Neutrophil (primary cell): ENCODE results near the gene ZNF573.

Experiments used
- H3K27ac ChIP-seq: fragments of 200-600 bp; sonication (generic); 2 replicates; pipeline ENCODE4 v1.5.1; 2016; ENCODE audit warnings: mild to moderate bottlenecking, moderate library complexity
- H3K27me3 ChIP-seq: fragments of 200-600 bp; sonication (generic); 2 replicates; pipeline ENCODE4 v1.6.0; 2016; ENCODE audit warnings: mild to moderate bottlenecking
- H3K36me3 ChIP-seq: fragments of 200-600 bp; sonication (generic); 2 replicates; pipeline ENCODE4 v1.5.1; 2017
- H3K4me1 ChIP-seq, 2 experiments: fragments of 200-600 bp in 1 of 2; sonication (generic) in 1 of 2; 1 replicate in 1 of 2; 2 replicates in 1 of 2; pipeline versions ENCODE4 v1.5.1 to v1.6.1; 2013 to 2016; ENCODE audit warnings: low read depth in 1 of 2, low read length in 1 of 2, mild to moderate bottlenecking in 1 of 2, moderate library complexity in 1 of 2; ENCODE audit not compliant: control insufficient read depth in 1 of 2, insufficient read depth in 1 of 2
- H3K4me3 ChIP-seq, 2 experiments: fragments of 200-600 bp in 1 of 2; sonication (generic) in 1 of 2; 1 replicate in 1 of 2; 2 replicates in 1 of 2; pipeline ENCODE4 v1.5.1; 2013 to 2016; ENCODE audit warnings: low read depth in 1 of 2, low read length in 1 of 2, mild to moderate bottlenecking in 1 of 2, moderate library complexity in 1 of 2
- H3K9me3 ChIP-seq: fragments of 200-600 bp; sonication (generic); 2 replicates; pipeline ENCODE4 v1.5.1; 2016
- TF ChIP-seq, protein P1 (sequence below): fragments of 200-600 bp; sonication (generic); IDR thresholded peaks from 2 replicates; pipeline ENCODE4 v1.5.1; 2016; ENCODE audit warnings: antibody characterized with exemption

Gene ZNF573

DNA sequence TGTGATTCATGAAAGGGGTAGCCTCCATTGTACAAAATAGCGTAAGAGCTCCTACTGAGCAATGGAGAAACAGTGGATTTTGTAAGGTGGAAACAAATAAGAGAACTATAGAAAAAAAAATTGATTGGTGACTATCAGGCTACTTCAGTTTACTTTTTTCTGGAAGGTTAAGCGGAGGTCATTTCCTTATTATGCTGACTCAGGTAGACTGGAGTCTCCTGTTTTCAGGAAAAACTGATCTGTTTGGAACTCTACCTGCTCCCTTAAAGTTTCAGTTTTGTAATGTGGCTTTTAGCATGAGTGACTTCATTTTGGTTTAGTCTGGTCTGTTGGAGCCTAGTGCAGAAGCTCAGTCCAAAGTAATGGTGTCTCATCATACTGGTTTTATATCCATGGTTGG, 63.2 kb downstream of the ZNF573 start:
- H3K4me1 ChIP-seq, result peaks cover 6 to 7% of the 10 kb centered on the region in 2 experiments
- H3K27ac ChIP-seq, result no peak overlapping the region
- no peaks in the 10 kb centered on the region for H3K27me3 ChIP-seq
- H3K36me3 ChIP-seq, result no peaks in the 10 kb centered on the region
- H3K4me3 ChIP-seq, result no peak overlapping the region
- H3K9me3 ChIP-seq, result peaks cover 3% of the 10 kb centered on the region
- TF ChIP-seq, protein P1, sequence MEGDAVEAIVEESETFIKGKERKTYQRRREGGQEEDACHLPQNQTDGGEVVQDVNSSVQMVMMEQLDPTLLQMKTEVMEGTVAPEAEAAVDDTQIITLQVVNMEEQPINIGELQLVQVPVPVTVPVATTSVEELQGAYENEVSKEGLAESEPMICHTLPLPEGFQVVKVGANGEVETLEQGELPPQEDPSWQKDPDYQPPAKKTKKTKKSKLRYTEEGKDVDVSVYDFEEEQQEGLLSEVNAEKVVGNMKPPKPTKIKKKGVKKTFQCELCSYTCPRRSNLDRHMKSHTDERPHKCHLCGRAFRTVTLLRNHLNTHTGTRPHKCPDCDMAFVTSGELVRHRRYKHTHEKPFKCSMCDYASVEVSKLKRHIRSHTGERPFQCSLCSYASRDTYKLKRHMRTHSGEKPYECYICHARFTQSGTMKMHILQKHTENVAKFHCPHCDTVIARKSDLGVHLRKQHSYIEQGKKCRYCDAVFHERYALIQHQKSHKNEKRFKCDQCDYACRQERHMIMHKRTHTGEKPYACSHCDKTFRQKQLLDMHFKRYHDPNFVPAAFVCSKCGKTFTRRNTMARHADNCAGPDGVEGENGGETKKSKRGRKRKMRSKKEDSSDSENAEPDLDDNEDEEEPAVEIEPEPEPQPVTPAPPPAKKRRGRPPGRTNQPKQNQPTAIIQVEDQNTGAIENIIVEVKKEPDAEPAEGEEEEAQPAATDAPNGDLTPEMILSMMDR, result no peak

DNA sequence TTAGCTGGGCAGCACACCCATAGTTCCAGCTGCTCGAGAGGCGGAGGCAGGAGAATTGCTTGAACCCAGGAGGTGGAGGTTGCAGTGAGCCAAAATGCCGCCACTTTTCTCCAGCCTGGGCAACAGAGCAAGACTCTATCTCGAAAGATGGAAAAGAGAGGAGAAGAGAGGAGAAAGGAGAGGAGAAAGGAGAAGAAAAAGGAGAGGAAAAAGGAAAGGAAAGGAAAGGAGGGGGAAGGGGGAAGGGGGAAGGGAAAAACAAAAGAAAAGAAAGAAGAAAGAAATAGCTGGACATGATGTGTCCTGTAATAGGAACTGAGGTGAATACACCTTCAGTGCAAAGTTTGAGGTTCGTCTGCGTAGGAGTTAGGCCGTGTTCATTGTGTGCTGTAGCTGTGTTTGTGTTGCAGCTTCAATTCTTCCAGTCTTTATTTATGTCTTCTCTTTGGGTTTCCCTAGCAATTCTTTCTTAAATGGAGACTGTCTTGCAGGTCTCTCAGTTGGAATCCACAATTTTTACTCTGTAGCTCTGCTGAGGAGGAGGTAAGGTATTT, 73.3 kb downstream of the ZNF573 start:
- H3K27ac ChIP-seq, result no peak overlapping the region
- no peaks in the 10 kb centered on the region for H3K4me1 ChIP-seq
- H3K36me3 ChIP-seq, result no peaks in the 10 kb centered on the region
- no peak overlapping the region for H3K4me3 ChIP-seq
- H3K9me3 ChIP-seq, result peaks cover 4% of the 10 kb centered on the region
- H3K27me3 ChIP-seq, result no peaks in the 10 kb centered on the region
- TF ChIP-seq, protein P1, result no peak

DNA sequence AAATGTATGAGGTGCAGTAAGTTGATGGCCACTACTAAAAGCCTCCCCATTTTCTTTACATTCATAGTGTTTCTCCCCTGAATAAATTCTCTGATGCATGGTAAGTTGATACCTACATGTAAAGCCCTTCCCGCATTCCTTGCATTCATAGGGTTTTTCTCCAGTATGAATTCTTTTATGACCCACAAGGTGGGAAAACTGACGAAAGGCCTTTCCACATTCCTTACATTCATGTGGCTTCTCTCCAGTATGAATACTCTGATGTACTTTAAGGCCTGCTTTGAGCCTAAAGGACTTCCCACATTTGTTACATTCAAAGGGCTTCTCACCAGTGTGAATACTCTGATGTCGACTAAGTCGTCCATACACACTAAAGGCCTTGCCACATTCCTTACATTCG, 80.3 kb downstream of the ZNF573 start:
- Histone ChIP-seq H3K9me3 (peaks cover 13% of the 10 kb centered on the region), H3K27ac (no peak overlapping the region), H3K4me3 (no peak overlapping the region), H3K4me1 (no peaks in the 10 kb centered on the region), H3K36me3 (no peaks in the 10 kb centered on the region), H3K27me3 (no peaks in the 10 kb centered on the region)
- TF ChIP-seq, protein P1, result no peak

- H3K27ac ChIP-seq, result no peak overlapping the region
- H3K9me3 ChIP-seq, result peaks cover 13% of the 10 kb centered on the region
- H3K4me1 ChIP-seq, result no peaks in the 10 kb centered on the region
- no peaks in the 10 kb centered on the region for H3K27me3 ChIP-seq
- TF ChIP-seq, protein P1, result no peak
- no peak overlapping the region for H3K4me3 ChIP-seq
- no peaks in the 10 kb centered on the region for H3K36me3 ChIP-seq
Observed at GRCh38 chr19:37698216-37698615, 81.2 kb downstream of the ZNF573 start.

DNA sequence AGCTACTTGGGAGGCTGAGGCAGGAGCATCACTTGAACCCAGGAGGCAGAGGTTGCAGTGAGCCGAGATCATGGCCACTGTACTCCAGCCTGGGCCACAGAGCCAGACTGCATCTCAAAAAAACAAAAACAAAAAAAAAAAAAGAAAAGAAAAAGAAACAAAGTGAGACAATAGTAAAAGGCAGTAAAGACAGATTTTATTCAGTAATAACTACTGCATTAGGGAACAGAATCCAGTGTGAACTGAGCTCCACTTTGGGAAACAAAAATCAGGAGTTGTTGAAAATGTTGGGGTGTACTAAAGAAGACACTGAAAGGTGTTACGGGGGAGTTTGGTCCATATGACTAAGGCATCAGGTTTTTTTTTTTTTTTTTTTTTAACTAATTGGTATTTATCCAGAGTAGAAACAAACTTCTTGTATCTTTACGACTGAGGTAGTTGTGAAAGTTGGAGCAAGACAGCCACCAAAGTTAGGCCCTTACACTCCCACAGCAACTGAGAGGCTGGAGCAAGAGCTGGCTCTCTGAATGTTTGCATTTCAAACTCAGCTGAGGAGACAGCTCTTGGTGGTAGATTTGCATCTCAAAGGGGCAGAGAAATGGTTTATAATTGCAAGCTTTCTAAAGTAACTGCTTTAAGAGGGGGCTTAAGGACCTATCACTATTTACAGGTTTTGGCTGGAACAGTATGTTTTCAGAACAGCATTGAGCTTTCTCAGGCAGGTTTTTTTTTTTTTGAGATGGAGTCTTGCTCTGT, 84.1 kb downstream of the ZNF573 start:
- Histone ChIP-seq H3K4me3 (no peak overlapping the region), H3K27me3 (peaks cover 17% of the 10 kb centered on the region), H3K9me3 (peaks cover 10% of the 10 kb centered on the region), H3K27ac (no peak overlapping the region), H3K36me3 (no peaks in the 10 kb centered on the region), H3K4me1 (peaks cover 7 to 8% of the 10 kb centered on the region in 2 experiments)
- TF ChIP-seq, protein P1, result no peak
